Activated naive CD8-positive, alpha-beta T cell treated with anti-CD3 and anti-CD28 coated beads, Interleukin-2, amount 50 U/mL, for 24 hours (primary cell): ENCODE data around the gene NRARP.
"Not testable (repeated sequence)": the region's sequence is repeated elsewhere in the genome, so short reads cannot be mapped to it uniquely, and the experiment has no call there.

ENCODE experiments used
- ATAC-seq: fragments of 150-1000 bp; cut with Tn5 transposase; one replicate; pipeline ENCODE4 v1.10.0; 2021
- DNase-seq: peaks from one replicate; pipeline ENCODE4 v3.0.0; 2021
- H3K27ac Mint-ChIP-seq: one replicate; pipeline ENCODE4 v1.8.0; 2021; ENCODE audit warnings: mild to moderate bottlenecking, mixed read lengths
- H3K27me3 Mint-ChIP-seq: one replicate; pipeline ENCODE4 v1.8.0; 2021; ENCODE audit warnings: mixed read lengths
- H3K36me3 Mint-ChIP-seq: one replicate; pipeline ENCODE4 v1.8.0; 2021; ENCODE audit warnings: low read depth, mixed read lengths
- H3K4me1 Mint-ChIP-seq: one replicate; pipeline ENCODE4 v1.8.0; 2021; ENCODE audit warnings: mixed read lengths
- H3K4me3 Mint-ChIP-seq: one replicate; pipeline ENCODE4 v1.8.0; 2021; ENCODE audit warnings: mild to moderate bottlenecking, moderate library complexity, mixed read lengths
- H3K9me3 Mint-ChIP-seq: one replicate; pipeline ENCODE4 v1.8.0; 2021; ENCODE audit warnings: mixed read lengths

NRARP gene, protein sequence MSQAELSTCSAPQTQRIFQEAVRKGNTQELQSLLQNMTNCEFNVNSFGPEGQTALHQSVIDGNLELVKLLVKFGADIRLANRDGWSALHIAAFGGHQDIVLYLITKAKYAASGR

DNA sequence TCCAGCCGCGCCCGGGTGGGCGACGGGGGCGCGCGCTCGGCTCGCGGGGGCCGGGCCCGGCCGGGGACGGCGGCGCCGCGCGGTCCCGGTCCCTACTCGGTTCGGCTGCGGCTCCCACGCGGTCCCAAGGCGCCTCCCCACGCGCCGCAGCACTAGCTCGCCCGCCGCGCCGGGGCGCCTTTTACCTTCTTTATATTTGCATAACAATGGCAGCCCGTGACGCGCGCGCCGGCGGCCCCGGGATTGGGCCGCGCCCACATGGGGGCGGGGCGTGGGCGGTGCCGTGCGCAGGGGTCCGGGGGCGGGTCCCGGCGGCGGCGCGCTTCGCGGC is at the start of gene NRARP:
NRARP (minus strand) TSS at position 154 of the 331 bp plus-strand sequence. CDS start 343 bp downstream, outside the sequence.
- H3K36me3 Mint-ChIP-seq: peaks cover 2% of the 10 kb centered on the region
- ATAC-seq (peak; percentile 58), DNase-seq (peak; percentile 93)
- peaks cover 18% of the 10 kb centered on the region for H3K27me3 Mint-ChIP-seq
- H3K27ac Mint-ChIP-seq: peak within 1 kb of the TSS; percentile 35
- no peaks in the 10 kb centered on the region for H3K9me3 Mint-ChIP-seq
- H3K4me3 Mint-ChIP-seq: peak within 1 kb of the TSS; percentile 79
- H3K4me1 Mint-ChIP-seq: peaks cover 24% of the 10 kb centered on the region

DNA sequence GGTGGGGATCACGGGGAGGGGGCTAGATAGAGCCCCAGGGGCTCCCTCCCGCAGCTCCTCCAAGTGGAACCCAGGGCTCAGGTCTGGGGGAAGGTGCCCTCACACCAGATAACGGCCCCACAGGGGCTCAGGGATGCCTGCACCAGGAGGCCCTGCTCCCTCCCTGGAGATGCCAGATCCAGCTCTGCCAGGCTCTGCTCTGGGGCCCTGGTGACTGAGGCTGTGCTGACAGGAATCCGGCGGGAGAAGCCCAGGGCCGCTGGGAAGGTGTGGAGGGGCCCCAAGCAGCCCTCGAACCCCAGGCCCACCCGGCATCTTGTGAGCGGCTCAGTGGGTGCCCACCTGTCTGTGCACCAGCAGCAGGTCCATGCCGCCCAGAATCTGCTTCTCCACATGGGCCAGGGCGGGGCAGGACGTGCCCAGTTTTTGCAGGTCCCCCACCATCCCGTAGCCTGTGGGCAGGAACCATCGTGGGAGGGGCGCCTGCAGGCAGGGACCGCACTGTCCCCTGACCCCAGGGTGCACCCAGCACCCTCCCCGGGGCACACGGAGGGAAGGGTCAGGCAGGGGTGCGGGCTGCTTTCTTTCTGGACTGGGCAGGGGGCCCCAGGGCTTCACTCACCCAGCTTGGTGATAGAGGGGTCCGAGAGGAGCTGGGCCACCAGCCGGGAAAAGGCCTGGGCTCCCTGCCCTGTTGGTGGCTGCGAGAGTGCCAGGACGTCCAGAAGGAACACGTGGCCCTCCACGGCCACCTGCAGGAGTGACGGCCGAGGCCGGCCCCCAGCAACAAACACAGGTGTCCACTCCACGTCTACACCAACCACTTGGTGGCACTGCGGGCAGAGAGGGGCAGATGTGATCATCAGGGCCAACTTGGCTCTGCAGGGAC is 48.9 kb upstream of the NRARP start:
- H3K4me1 Mint-ChIP-seq: no peaks in the 10 kb centered on the region
- H3K27me3 Mint-ChIP-seq: no peaks in the 10 kb centered on the region
- DNase-seq (no peak), ATAC-seq (no peak)
- no peak overlapping the region for H3K4me3 Mint-ChIP-seq
- no peaks in the 10 kb centered on the region for H3K9me3 Mint-ChIP-seq
- H3K27ac Mint-ChIP-seq: no peak overlapping the region
- peaks cover 6% of the 10 kb centered on the region for H3K36me3 Mint-ChIP-seq

DNA sequence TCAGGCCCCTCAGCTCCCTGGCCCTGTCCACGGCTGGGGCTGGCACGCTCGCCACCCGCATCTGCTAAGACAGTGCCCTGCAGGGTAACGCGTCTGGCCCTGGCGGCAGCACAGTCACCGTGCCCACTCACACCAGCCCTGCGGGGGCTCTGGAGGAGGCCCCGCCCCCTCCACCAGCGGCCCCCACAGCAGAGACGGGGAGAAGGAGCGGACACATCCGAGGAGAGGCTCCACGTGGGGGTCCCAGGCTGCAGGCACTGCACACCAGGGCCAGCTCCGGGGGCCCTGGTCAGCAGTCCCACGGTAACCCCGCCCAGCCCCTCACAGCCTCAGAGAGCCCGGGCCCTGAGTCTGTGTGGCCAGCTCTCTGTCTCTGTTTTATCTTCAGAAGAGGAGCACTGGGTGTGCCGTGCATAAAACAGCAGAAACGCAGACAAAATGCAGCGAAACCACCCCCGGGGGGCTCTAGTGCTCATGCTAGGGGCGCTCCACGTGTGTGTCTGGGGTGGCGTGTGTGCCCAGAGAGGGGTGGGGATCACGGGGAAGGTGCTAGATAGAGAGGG is 47.5 kb upstream of the NRARP start:
- Mint-ChIP-seq H3K4me1 (no peaks in the 10 kb centered on the region), H3K4me3 (no peak overlapping the region), H3K36me3 (peaks cover 6% of the 10 kb centered on the region), H3K27ac (no peak overlapping the region), H3K27me3 (no peaks in the 10 kb centered on the region), H3K9me3 (no peaks in the 10 kb centered on the region)
- no peak for DNase-seq
- ATAC-seq: no peak

DNA sequence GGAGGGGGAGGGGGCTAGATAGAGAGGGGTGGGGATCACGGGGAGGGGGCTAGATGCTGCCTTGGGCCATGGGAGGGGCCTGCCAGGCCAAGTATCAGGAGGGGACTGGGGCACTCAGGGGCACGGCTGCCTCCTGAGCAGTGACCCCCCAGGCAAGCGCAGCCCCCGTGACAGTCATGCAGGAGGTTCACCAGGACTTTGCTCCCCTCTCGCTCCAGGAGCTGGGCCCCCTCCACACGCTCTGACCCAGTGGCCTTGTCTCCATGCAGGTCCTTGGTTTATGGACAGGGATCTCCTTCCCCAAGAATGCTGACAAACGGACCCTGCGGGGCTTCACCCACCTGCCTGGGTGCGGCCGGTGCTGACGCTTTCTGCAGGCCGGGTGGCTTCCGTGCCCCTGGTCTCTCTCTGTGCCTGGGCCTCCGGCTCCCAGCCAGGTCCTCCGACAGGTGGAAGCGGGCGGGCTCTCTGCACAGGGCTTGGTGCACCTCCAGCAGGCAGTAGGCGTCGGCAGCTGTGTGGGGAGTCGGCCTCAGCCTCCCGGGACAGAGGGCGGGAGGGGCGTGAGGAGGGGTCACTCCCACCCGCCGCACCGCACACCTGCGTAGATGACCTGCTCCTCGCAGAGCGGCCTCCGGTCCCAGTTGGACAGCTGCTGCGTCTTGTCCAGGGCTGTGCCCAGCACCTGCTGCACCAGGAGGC is 46.8 kb upstream of the NRARP start:
- H3K27me3 Mint-ChIP-seq: no peaks in the 10 kb centered on the region
- H3K4me1 Mint-ChIP-seq: no peaks in the 10 kb centered on the region
- no peak overlapping the region for H3K4me3 Mint-ChIP-seq
- peaks cover 6% of the 10 kb centered on the region for H3K36me3 Mint-ChIP-seq
- no peak for ATAC-seq
- no peak for DNase-seq
- H3K27ac Mint-ChIP-seq: no peak overlapping the region
- no peaks in the 10 kb centered on the region for H3K9me3 Mint-ChIP-seq

DNA sequence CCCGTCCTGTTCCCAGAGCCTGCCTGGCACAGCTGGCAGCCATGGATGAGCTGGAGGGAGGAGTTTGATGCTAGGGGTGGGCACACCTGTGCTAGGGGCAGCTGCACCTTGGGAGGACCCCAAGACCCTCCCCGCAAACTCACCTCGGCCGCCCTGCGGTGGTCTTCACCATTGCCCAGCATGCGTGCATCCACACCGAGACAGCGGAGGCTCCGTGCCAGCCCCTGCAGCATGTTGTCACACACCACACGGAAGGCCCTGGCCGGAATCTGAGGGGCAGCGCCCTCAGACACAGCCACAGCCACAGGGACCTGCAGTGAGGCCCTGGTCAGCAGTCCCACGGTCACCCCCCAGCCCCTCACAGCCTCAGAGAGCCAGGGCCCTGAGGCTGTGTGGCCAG is 45.9 kb upstream of the NRARP start:
- H3K36me3 Mint-ChIP-seq: peaks cover 6% of the 10 kb centered on the region

DNA sequence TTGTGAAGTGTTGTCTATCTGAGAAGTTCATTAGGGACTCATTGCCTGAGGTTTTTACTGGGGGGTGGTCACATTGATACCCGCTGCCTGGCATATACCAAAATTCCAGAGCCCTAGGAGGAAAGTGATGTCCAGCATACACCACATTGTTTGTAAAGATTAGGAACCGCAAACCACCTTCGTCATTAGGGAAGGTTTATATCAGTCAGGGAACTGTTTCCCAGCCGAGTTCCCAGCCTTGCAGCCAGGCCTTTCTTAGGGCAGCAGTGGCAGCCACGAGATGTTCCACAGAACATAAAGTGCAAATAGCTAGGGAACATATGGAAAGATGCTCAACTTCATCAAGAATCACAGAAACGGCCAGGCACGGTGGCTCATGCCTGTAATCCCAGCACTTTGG is 40.4 kb upstream of the NRARP start:
- Mint-ChIP-seq H3K4me3 (no peak overlapping the region), H3K27me3 (no peaks in the 10 kb centered on the region), H3K4me1 (no peaks in the 10 kb centered on the region), H3K27ac (no peak overlapping the region), H3K36me3 (peaks cover 6% of the 10 kb centered on the region), H3K9me3 (no peaks in the 10 kb centered on the region)
- ATAC-seq (no peak), DNase-seq (no peak)

More for the DNA sequence above, 45.9 kb upstream of the NRARP start:
- no peak overlapping the region for H3K27ac Mint-ChIP-seq
- no peak for ATAC-seq
- H3K9me3 Mint-ChIP-seq: no peaks in the 10 kb centered on the region
- no peak overlapping the region for H3K4me3 Mint-ChIP-seq
- H3K4me1 Mint-ChIP-seq: no peaks in the 10 kb centered on the region
- no peak for DNase-seq
- H3K27me3 Mint-ChIP-seq: no peaks in the 10 kb centered on the region

DNA sequence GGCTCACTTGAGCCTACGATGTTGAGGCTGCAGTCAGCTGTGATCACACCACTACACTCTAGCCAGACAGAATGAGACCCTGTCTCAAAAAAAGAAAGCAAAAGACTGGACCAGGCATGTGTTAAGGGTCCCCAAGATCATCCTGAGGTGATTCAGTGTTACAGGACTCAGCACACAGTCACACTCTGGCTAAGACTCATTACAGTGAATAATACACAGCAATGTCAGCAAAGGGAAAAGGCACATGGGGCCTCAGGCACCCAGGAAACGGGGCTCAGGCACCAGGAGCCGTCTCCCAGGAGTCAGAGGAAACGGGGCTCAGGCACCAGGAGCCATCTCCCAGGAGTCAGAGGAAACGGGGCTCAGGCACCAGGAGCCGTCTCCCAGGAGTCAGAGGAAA is 39.2 kb upstream of the NRARP start:
- no peak for DNase-seq
- H3K4me1 Mint-ChIP-seq: no peaks in the 10 kb centered on the region
- peaks cover 2% of the 10 kb centered on the region for H3K36me3 Mint-ChIP-seq
- no peak overlapping the region for H3K4me3 Mint-ChIP-seq
- ATAC-seq: no peak
- no peaks in the 10 kb centered on the region for H3K27me3 Mint-ChIP-seq
- no peak overlapping the region for H3K27ac Mint-ChIP-seq
- H3K9me3 Mint-ChIP-seq: peaks cover 8% of the 10 kb centered on the region

DNA sequence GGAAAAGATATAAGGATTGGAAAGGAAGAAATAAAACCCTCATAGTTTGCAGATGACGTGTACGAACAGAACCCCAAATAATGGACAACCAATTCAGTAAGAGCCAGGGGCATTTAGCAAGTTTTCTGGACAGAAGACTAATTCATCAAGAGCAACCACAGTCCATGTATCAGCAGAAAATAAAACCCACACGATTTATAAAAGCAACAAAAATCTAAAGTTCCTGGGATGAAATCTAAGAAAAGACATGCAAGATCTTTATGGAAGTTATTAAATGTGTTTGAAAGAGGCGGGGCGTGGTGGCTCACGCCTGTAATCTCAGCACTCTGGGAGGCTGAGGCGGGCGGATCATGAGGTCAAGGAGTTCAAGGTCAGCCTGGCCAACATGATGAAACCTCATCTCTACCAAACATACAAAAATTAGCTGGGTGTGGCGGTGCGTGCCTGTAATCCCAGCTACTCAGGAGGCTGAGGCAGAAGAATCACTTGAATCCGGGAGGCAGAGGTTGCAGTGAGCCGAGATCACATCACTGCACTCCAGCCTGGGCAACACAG is 37.9 kb upstream of the NRARP start:
- H3K4me3 Mint-ChIP-seq, H3K27ac Mint-ChIP-seq: not testable (repeated sequence)

DNA sequence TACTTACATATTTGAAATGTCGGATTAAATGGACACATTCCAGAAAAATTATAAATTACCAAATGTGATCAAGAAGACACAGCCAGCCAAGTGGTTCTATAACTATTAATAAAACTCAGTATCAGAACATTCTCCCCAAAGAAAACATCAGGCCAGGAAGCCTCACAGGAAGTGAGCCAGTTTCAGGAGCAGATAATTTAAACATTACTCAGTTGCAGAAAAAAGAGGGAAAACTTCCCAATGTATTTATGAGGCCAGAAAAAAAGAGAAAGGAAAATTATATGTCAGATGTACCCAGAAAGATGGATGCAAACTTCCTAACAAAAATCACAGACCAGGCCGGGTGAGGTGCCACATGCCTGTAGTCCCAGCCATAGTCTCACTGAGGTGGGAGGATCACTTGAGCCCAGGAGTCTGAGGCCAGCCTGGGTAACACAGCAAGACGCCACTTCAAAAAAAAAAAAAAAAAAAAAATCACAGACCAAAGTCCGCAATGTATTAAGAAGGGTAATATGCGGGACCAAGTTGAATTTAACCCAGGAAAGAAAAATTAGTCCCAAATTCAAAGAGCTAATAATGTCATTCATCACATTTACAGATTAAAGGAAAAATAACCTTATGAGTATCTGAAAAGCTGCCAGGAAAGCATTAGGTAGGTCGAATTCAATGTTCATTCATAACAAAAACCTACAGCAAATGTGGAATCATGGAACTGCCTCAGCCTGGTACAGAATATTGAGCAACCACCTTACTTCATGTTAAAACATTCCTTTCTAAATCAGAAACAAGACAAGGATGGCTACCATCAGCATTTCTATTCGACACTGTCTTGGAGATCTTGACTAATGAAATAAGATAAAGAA is 37.2 kb upstream of the NRARP start:
- no peak for ATAC-seq
- Mint-ChIP-seq H3K4me1 (no peaks in the 10 kb centered on the region), H3K27me3 (no peaks in the 10 kb centered on the region), H3K27ac (no peak overlapping the region), H3K36me3 (peaks cover 6% of the 10 kb centered on the region), H3K9me3 (peaks cover 12% of the 10 kb centered on the region), H3K4me3 (no peak overlapping the region)
- no peak for DNase-seq

More for the DNA sequence above, 37.9 kb upstream of the NRARP start:
- DNase-seq, ATAC-seq, H3K27me3 Mint-ChIP-seq, H3K4me1 Mint-ChIP-seq, H3K36me3 Mint-ChIP-seq: not testable (repeated sequence)
- H3K9me3 Mint-ChIP-seq: peaks cover 12% of the 10 kb centered on the region

DNA sequence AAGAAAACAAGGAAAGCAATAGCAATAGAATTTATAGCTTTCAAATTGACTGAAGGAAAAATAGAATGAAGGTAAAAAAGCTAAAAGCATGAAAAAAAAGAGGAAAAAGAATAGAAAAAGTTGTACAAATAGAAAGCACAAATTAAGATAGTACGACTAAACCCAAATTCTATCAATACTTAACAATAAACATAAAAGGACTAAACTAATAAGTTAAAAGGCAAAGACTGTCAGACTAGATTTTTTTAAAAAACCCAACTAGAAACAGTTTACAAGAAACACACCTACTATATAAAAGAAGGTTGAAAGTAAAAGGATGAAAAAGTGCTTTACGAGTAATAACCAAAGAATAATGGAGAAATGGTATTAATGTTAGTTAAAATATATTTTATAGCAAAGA is 34.7 kb upstream of the NRARP start:
- ATAC-seq: no peak
- Mint-ChIP-seq H3K4me1 (no peaks in the 10 kb centered on the region), H3K9me3 (peaks cover 12% of the 10 kb centered on the region), H3K36me3 (peaks cover 6% of the 10 kb centered on the region), H3K27me3 (no peaks in the 10 kb centered on the region), H3K27ac (no peak overlapping the region), H3K4me3 (no peak overlapping the region)
- no peak for DNase-seq

DNA sequence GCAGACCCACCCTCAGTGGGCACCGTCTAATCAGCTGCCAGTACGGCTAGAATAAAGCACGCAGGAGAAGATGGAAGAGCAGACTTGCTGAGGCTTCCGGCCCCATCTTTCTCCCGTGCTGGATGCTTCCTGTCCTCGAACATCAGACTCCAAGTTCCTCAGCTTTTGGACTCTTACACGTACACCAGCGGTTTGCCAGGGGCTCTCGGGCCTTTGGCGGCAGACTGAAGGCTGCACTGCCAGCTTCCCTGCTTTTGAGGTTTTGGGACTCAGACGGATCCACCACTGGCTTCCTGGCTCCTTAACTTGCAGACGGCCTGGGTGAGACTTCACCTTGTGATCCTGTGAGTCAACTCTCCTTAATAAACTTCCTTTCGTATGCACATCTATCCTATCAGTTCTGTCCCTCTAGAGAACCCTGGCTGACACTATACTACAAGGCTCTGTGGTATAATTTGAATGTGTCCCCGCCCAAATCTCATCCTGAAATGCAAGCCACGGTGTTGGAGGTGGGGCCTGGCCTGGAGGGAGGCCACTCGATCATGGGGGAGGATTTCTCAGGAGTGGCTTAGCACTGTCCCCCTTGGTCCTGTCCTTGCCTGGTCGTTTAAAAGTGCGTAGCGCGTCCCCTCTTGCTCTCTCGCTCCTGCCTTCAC is 31.1 kb upstream of the NRARP start:
- Mint-ChIP-seq H3K36me3 (peaks cover 6% of the 10 kb centered on the region), H3K4me3 (no peak overlapping the region), H3K27ac (no peak overlapping the region), H3K9me3 (peaks cover 15% of the 10 kb centered on the region), H3K4me1 (peaks cover 1% of the 10 kb centered on the region), H3K27me3 (peaks cover 2% of the 10 kb centered on the region)
- no peak for ATAC-seq
- no peak for DNase-seq

DNA sequence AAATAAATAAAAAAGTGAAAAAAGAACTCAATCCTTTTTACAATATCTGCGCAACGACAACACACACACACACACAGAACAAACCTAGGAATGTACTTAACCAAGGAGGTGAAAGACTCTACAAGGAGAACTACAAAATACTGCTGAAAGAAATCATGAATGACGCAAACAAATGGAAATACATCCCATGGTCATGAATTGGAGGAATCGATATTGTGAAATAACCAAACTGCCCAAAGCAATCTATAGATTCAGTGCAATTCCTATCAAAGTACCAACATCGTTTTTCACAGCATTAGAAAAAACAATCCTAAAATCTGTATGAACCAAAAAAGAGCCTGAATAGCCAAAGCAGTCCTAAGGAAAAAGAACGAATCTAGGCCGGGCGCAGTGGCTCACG is 29.9 kb upstream of the NRARP start:
- H3K27me3 Mint-ChIP-seq: peaks cover 4% of the 10 kb centered on the region
- H3K9me3 Mint-ChIP-seq: peaks cover 15% of the 10 kb centered on the region
- peaks cover 4% of the 10 kb centered on the region for H3K36me3 Mint-ChIP-seq
- H3K4me1 Mint-ChIP-seq: peaks cover 1% of the 10 kb centered on the region
- H3K4me3 Mint-ChIP-seq: no peak overlapping the region
- no peak for DNase-seq
- H3K27ac Mint-ChIP-seq: no peak overlapping the region
- no peak for ATAC-seq

DNA sequence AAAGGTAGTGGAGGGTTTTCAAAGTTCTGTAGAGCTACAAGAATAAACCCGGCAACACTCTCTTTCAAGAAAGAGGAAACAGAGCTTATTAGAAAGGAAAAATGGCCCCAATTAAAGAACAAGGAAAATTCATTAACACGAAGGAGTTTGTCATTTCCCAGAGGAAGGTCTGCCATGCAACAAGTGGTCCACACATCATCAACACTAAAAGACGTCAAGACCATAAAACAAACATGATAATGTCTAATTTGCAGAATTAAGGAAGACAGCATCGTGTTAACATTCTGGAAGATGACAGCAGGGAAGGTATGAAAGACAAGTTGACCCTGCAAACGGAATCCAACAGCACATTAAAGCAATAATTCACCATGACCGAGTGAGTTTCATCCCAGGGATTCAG is 28.6 kb upstream of the NRARP start:
- Mint-ChIP-seq H3K4me1 (peaks cover 12% of the 10 kb centered on the region), H3K36me3 (no peaks in the 10 kb centered on the region), H3K9me3 (peaks cover 7% of the 10 kb centered on the region), H3K27ac (no peak overlapping the region), H3K4me3 (no peak overlapping the region), H3K27me3 (peaks cover 9% of the 10 kb centered on the region)
- ATAC-seq (no peak), DNase-seq (no peak)
